ENCODE measurements around the gene PGAP3. TPM values are rescaled to one million over a fixed set of nuclear protein-coding genes. Genes with fewer than 3 reads are reported as not detected.
A peak's percentile ranks its signal among the peaks of the same experiment; 100 is the strongest.

The PGAP3 gene
- total and polyA plus RNA-seq, 2 experiments from 2014 or later, result 29.7 to 34.2 TPM

- Histone ChIP-seq H3K27me3 (peaks cover 64% of the 10 kb centered on the region), H3K27ac (no peak overlapping the region), H3K36me3 (no peaks in the 10 kb centered on the region), H3K4me3 (no peak overlapping the region), H3K9me3 (ENCODE audit: low read depth) (no peaks in the 10 kb centered on the region), H3K4me1 (ENCODE audit: low read depth) (peaks cover 5% of the 10 kb centered on the region)
- TF ChIP-seq, protein P1, sequence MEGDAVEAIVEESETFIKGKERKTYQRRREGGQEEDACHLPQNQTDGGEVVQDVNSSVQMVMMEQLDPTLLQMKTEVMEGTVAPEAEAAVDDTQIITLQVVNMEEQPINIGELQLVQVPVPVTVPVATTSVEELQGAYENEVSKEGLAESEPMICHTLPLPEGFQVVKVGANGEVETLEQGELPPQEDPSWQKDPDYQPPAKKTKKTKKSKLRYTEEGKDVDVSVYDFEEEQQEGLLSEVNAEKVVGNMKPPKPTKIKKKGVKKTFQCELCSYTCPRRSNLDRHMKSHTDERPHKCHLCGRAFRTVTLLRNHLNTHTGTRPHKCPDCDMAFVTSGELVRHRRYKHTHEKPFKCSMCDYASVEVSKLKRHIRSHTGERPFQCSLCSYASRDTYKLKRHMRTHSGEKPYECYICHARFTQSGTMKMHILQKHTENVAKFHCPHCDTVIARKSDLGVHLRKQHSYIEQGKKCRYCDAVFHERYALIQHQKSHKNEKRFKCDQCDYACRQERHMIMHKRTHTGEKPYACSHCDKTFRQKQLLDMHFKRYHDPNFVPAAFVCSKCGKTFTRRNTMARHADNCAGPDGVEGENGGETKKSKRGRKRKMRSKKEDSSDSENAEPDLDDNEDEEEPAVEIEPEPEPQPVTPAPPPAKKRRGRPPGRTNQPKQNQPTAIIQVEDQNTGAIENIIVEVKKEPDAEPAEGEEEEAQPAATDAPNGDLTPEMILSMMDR (IDR thresholded peaks at IDR 0.05; ENCODE audit: low read depth, low read length), result no peak
- no peak for DNase-seq (ENCODE audit: low read depth in 1 of 2, low spot score in 1 of 2)
These were observed 65.4 kb downstream of the PGAP3 start for GRCh38 chr17:39622380-39623006.

GRCh38 chr17:39621523-39622379 lies 66.1 kb downstream of the PGAP3 start:
- TF ChIP-seq, protein P1 (IDR thresholded peaks at IDR 0.05; ENCODE audit: low read depth, low read length), result peak; percentile 100
- no peak overlapping the region for H3K4me3 ChIP-seq

More at GRCh38 chr17:39621523-39622379, 66.1 kb downstream of the PGAP3 start:
- no peaks in the 10 kb centered on the region for H3K9me3 ChIP-seq (ENCODE audit: low read depth)
- DNase-seq (ENCODE audit: low read depth in 1 of 2, low spot score in 1 of 2), result peak; percentile 84 to 90
- H3K4me1 ChIP-seq (ENCODE audit: low read depth), result peaks cover 5% of the 10 kb centered on the region
- H3K27me3 ChIP-seq, result peaks cover 64% of the 10 kb centered on the region
- no peaks in the 10 kb centered on the region for H3K36me3 ChIP-seq
- H3K27ac ChIP-seq, result no peak overlapping the region

Other genes with a start within 250 kb of the PGAP3 start
- gene MED1, start 236.8 kb downstream of the PGAP3 start, total RNA-seq, result 13.2 and 17.6 TPM in 2 replicates
- gene MED1, start 236.8 kb downstream of the PGAP3 start, polyA plus RNA-seq, result 12.7 and 20.7 TPM in 2 replicates
- 31.2 and 47.1 TPM in 2 replicates for gene CDK12, start 226.6 kb downstream of the PGAP3 start, total RNA-seq
- 10.9 and 14.1 TPM in 2 replicates for gene CDK12, start 226.6 kb downstream of the PGAP3 start, polyA plus RNA-seq
- gene NEUROD2, start 80.1 kb downstream of the PGAP3 start, total RNA-seq, result not detected in 2 replicates
- not detected in 2 replicates for gene NEUROD2, start 80.1 kb downstream of the PGAP3 start, polyA plus RNA-seq
- 4.3 and 17.7 TPM in 2 replicates for gene PPP1R1B, start 61.1 kb downstream of the PGAP3 start, total RNA-seq
- 7.6 and 20.3 TPM in 2 replicates for gene PPP1R1B, start 61.1 kb downstream of the PGAP3 start, polyA plus RNA-seq
- 67.1 and 84.1 TPM in 2 replicates for gene STARD3, start 50.9 kb downstream of the PGAP3 start, total RNA-seq
- gene STARD3, start 50.9 kb downstream of the PGAP3 start, polyA plus RNA-seq, result 47.9 and 62.6 TPM in 2 replicates
- 61.5 and 79.1 TPM in 2 replicates for gene TCAP, start 22.7 kb downstream of the PGAP3 start, total RNA-seq
- 105 and 133 TPM in 2 replicates for gene TCAP, start 22.7 kb downstream of the PGAP3 start, polyA plus RNA-seq
- gene PNMT, start 19.6 kb downstream of the PGAP3 start, total RNA-seq, result 21.0 and 27.2 TPM in 2 replicates
- 11.9 and 14.7 TPM in 2 replicates for gene PNMT, start 19.6 kb downstream of the PGAP3 start, polyA plus RNA-seq
- 293 and 310 TPM in 2 replicates for gene ERBB2, start 12.0 kb upstream of the PGAP3 start, total RNA-seq
- 194 and 235 TPM in 2 replicates for gene ERBB2, start 12.0 kb upstream of the PGAP3 start, polyA plus RNA-seq
- gene MIEN1, start 42.5 kb upstream of the PGAP3 start, total RNA-seq, result 31.6 and 64.3 TPM in 2 replicates
- 87.8 and 104 TPM in 2 replicates for gene MIEN1, start 42.5 kb upstream of the PGAP3 start, polyA plus RNA-seq
- 1.9 and 6.6 TPM in 2 replicates for gene GRB7, start 49.9 kb upstream of the PGAP3 start, total RNA-seq
- 1.8 and 5.6 TPM in 2 replicates for gene GRB7, start 49.9 kb upstream of the PGAP3 start, polyA plus RNA-seq
- 0.04 TPM in 1 of 2 replicates, not detected in the other for gene IKZF3, start 176.3 kb upstream of the PGAP3 start, total RNA-seq
- 0.02 TPM in 1 of 2 replicates, not detected in the other for gene IKZF3, start 176.3 kb upstream of the PGAP3 start, polyA plus RNA-seq
- not detected in 2 replicates for gene ZPBP2, start 180.1 kb upstream of the PGAP3 start, total RNA-seq
- not detected in 2 replicates for gene ZPBP2, start 180.1 kb upstream of the PGAP3 start, polyA plus RNA-seq
- gene GSDMB, start 230.6 kb upstream of the PGAP3 start, total RNA-seq, result 12.6 and 17.3 TPM in 2 replicates
- gene GSDMB, start 230.6 kb upstream of the PGAP3 start, polyA plus RNA-seq, result 3.1 and 5.2 TPM in 2 replicates
- 49.4 and 52.8 TPM in 2 replicates for gene ORMDL3, start 239.5 kb upstream of the PGAP3 start, total RNA-seq
- 21.9 and 24.3 TPM in 2 replicates for gene ORMDL3, start 239.5 kb upstream of the PGAP3 start, polyA plus RNA-seq
- gene LRRC3C, start 239.7 kb upstream of the PGAP3 start, total RNA-seq, result not detected in 2 replicates
- not detected in 2 replicates for gene LRRC3C, start 239.7 kb upstream of the PGAP3 start, polyA plus RNA-seq